IMR-90 (cell line): Measurements from ENCODE around the gene FBXL13. TPM values are rescaled to one million over a fixed set of nuclear protein-coding genes. Genes with fewer than 3 reads are reported as not detected.

Source experiments
- ATAC-seq: fragments of 200-7000 bp; cut with Tn5 transposase; 2 replicates; pipeline ENCODE4 v1.9.1; 2020; ENCODE audit warnings: low read depth, mild to moderate bottlenecking, moderate library complexity
- BruUV-seq: library from RNA; stranded (reverse); fragments of 400-500 nt; replicated peaks from 2 replicates; lab custom pipeline; 2021; lab: Mats Ljungman, UMichigan
- CTCF ChIA-PET: fragments of 300-600 bp; formaldehyde crosslinking; extraction: SDS; loops from one replicate; lab custom pipeline; 2021; ENCODE audit warnings: antibody characterized with exemption; lab: Yijun Ruan, JAX
- POLR2A ChIA-PET: fragments of 300-600 bp; sonication (Branson Sonifier 250); formaldehyde crosslinking; loops from one replicate; lab custom pipeline; 2022; ENCODE audit warnings: antibody characterized with exemption; ENCODE audit not compliant: unreplicated experiment; lab: Charles Lee
- DNase-seq: peaks from one replicate; pipeline ENCODE4 v3.0.0; 2013
- H2AFZ ChIP-seq: replicated peaks from 2 replicates; pipeline ENCODE3; 2013; ENCODE audit warnings: low read length, mild to moderate bottlenecking; ENCODE audit not compliant: poor library complexity
- H2AK5ac ChIP-seq: 2 replicates; pipeline ENCODE4 v1.6.1; 2013; ENCODE audit warnings: low read depth, low read length, inconsistent platforms
- H2AK9ac ChIP-seq: replicated peaks from 2 replicates; pipeline ENCODE3; 2013; ENCODE audit warnings: mild to moderate bottlenecking, low read depth, low read length, moderate library complexity; ENCODE audit not compliant: poor library complexity
- H2BK120ac ChIP-seq: 2 replicates; pipeline ENCODE4 v1.6.1; 2013; ENCODE audit warnings: low read depth, low read length, inconsistent platforms
- H2BK15ac ChIP-seq: 3 replicates; pipeline ENCODE4 v1.6.1; 2013; ENCODE audit warnings: low read depth, low read length, inconsistent platforms
- H2BK20ac ChIP-seq: 2 replicates; pipeline ENCODE4 v1.6.1; 2013; ENCODE audit warnings: low read depth, mild to moderate bottlenecking, inconsistent platforms, low read length, moderate library complexity
- H2BK5ac ChIP-seq: 2 replicates; pipeline ENCODE4 v1.6.1; 2013; ENCODE audit warnings: mild to moderate bottlenecking, low read depth, low read length, inconsistent platforms; ENCODE audit not compliant: poor library complexity, severe bottlenecking
- H3K14ac ChIP-seq: replicated peaks from 2 replicates; pipeline ENCODE4 v1.6.1; 2013; ENCODE audit warnings: low read depth, low read length, inconsistent platforms
- H3K18ac ChIP-seq: 2 replicates; pipeline ENCODE4 v1.6.1; 2013; ENCODE audit warnings: low read depth, low read length, control low read depth
- H3K23ac ChIP-seq: 2 replicates; pipeline ENCODE4 v1.6.1; 2013; ENCODE audit warnings: low read depth, low read length, inconsistent platforms
- H3K27ac ChIP-seq: 2 replicates; pipeline ENCODE4 v1.5.1; 2013; ENCODE audit warnings: mild to moderate bottlenecking, control low read depth, low read length; ENCODE audit not compliant: insufficient read depth
- H3K27me3 ChIP-seq: 2 replicates; pipeline ENCODE4 v1.6.1; 2013; ENCODE audit warnings: low read length; ENCODE audit not compliant: control insufficient read depth, insufficient read depth
- H3K36me3 ChIP-seq: 2 replicates; pipeline ENCODE4 v1.6.1; 2013; ENCODE audit warnings: low read length, mixed read lengths; ENCODE audit not compliant: control insufficient read depth, insufficient read depth
- H3K4ac ChIP-seq: 2 replicates; pipeline ENCODE4 v1.6.1; 2013; ENCODE audit warnings: low read depth, low read length, inconsistent platforms
- H3K4me1 ChIP-seq: 2 replicates; pipeline ENCODE4 v1.6.1; 2013; ENCODE audit warnings: low read length, mixed read lengths; ENCODE audit not compliant: control insufficient read depth, insufficient read depth
- H3K4me2 ChIP-seq: 2 replicates; pipeline ENCODE4 v1.6.1; 2013; ENCODE audit warnings: low read depth, mild to moderate bottlenecking, control low read depth, low read length, moderate library complexity
- H3K4me3 ChIP-seq: 2 replicates; pipeline ENCODE4 v1.5.1; 2013; ENCODE audit warnings: low read depth, mild to moderate bottlenecking, control low read depth, low read length, moderate library complexity; ENCODE audit not compliant: insufficient read depth
- H3K56ac ChIP-seq: 2 replicates; pipeline ENCODE4 v1.6.1; 2013; ENCODE audit warnings: low read length, inconsistent platforms; ENCODE audit not compliant: insufficient read depth; ENCODE audit errors: extremely low read depth
- H3K79me1 ChIP-seq, 2 experiments: 2 replicates each; pipeline ENCODE4 v1.6.1; 2013; ENCODE audit warnings: low read length in 2 of 2, inconsistent platforms in 1 of 2, low read depth in 1 of 2
- H3K9ac ChIP-seq: 2 replicates; pipeline ENCODE4 v1.6.1; 2013; ENCODE audit warnings: low read depth, low read length, control low read depth
- H3K9me1 ChIP-seq: 2 replicates; pipeline ENCODE4 v1.6.1; 2013; ENCODE audit warnings: low read length, inconsistent platforms; ENCODE audit not compliant: insufficient read depth
- H3K9me3 ChIP-seq: 2 replicates; pipeline ENCODE4 v1.6.1; 2013; ENCODE audit warnings: low read length; ENCODE audit not compliant: control insufficient read depth, insufficient read depth
- H4K20me1 ChIP-seq: 2 replicates; pipeline ENCODE4 v1.6.1; 2013; ENCODE audit warnings: low read length, inconsistent platforms; ENCODE audit not compliant: insufficient read depth
- H4K5ac ChIP-seq: 2 replicates; pipeline ENCODE4 v1.6.1; 2013; ENCODE audit warnings: mild to moderate bottlenecking, low read depth, low read length, control low read depth
- H4K8ac ChIP-seq, 2 experiments: 2 replicates each; pipeline ENCODE4 v1.6.1; 2013; ENCODE audit warnings: low read depth in 2 of 2, low read length in 2 of 2, control low read depth in 1 of 2, inconsistent platforms in 1 of 2
- H4K91ac ChIP-seq: 2 replicates; pipeline ENCODE4 v1.6.1; 2013; ENCODE audit warnings: low read depth, low read length, inconsistent platforms; ENCODE audit not compliant: insufficient read depth
- BHLHE40 ChIP-seq: fragments of 150-350 bp; IDR thresholded peaks from 2 replicates; pipeline ENCODE4 v1.6.1; 2016; ENCODE audit warnings: mild to moderate bottlenecking, low read depth, low read length
- CEBPB ChIP-seq: IDR thresholded peaks from 2 replicates; pipeline ENCODE4 v1.6.1; 2012; ENCODE audit warnings: low read depth, low read length, improper control_type of control experiment
- CHD1 ChIP-seq: IDR thresholded peaks from 2 replicates; pipeline ENCODE4 v1.6.1; 2012; ENCODE audit warnings: low read depth, low read length, improper control_type of control experiment
- ELK1 ChIP-seq: fragments of 150-350 bp; IDR thresholded peaks from 2 replicates; pipeline ENCODE4 v1.6.1; 2016; ENCODE audit warnings: low read depth, mild to moderate bottlenecking, low read length, moderate library complexity, borderline replicate concordance
- FOS ChIP-seq: fragments of 150-350 bp; IDR thresholded peaks from 2 replicates; pipeline ENCODE4 v1.6.1; 2016; ENCODE audit warnings: low read depth, low read length
- MAFK ChIP-seq: IDR thresholded peaks from 2 replicates; pipeline ENCODE4 v1.6.1; 2012; ENCODE audit warnings: low read depth, low read length, improper control_type of control experiment
- MAZ ChIP-seq: IDR thresholded peaks from 2 replicates; pipeline ENCODE4 v1.6.1; 2012; ENCODE audit warnings: low read depth, mild to moderate bottlenecking, low read length, improper control_type of control experiment, moderate library complexity, borderline replicate concordance
- MXI1 ChIP-seq: IDR thresholded peaks from 2 replicates; pipeline ENCODE4 v1.6.1; 2012; ENCODE audit warnings: low read depth, mild to moderate bottlenecking, low read length, moderate library complexity, borderline replicate concordance
- NFE2L2 ChIP-seq: fragments of 150-350 bp; IDR thresholded peaks from 2 replicates; pipeline ENCODE4 v1.6.1; 2016; ENCODE audit warnings: low read depth, mild to moderate bottlenecking, low read length
- POLR2A ChIP-seq: IDR thresholded peaks from 2 replicates; pipeline ENCODE4 v1.6.1; 2012; ENCODE audit warnings: mild to moderate bottlenecking, low read depth, low read length
- RAD21 ChIP-seq: IDR thresholded peaks from 2 replicates; pipeline ENCODE4 v1.6.1; 2012; ENCODE audit warnings: low read length, improper control_type of control experiment
- RCOR1 ChIP-seq: IDR thresholded peaks from 2 replicates; pipeline ENCODE4 v1.6.1; 2012; ENCODE audit warnings: mild to moderate bottlenecking, low read length, improper control_type of control experiment; ENCODE audit not compliant: insufficient replicate concordance
- RFX5 ChIP-seq: IDR thresholded peaks from 2 replicates; pipeline ENCODE4 v1.8.0; 2012; ENCODE audit warnings: low read depth, mild to moderate bottlenecking, low read length, moderate library complexity
- SMC3 ChIP-seq: fragments of 150-350 bp; IDR thresholded peaks from 2 replicates; pipeline ENCODE4 v1.6.1; 2016; ENCODE audit warnings: low read depth, mild to moderate bottlenecking, antibody characterized with exemption, low read length, moderate library complexity
- USF2 ChIP-seq: fragments of 150-350 bp; IDR thresholded peaks from 2 replicates; pipeline ENCODE4 v1.6.1; 2017; ENCODE audit warnings: mild to moderate bottlenecking, antibody characterized with exemption, low read length, low read depth
- WGBS, 2 experiments: methylation state at CpG; one replicate each; pipeline versions ENCODE4 v1.1.5 to v1.1.7; 2013; ENCODE audit warnings: missing lambda C conversion rate in 2 of 2; ENCODE audit not compliant: insufficient read length in 1 of 2; ENCODE audit errors: extremely low coverage in 2 of 2; 5-methylcytosine and 5-hydroxymethylcytosine counted together
- dilution Hi-C: fragments of 300-500 bp; cut with HindIII; formaldehyde crosslinking; loops from one replicate; pipeline ENCODE4 v1.14.3; 2018; ENCODE audit warnings: low sequenced_read_pairs; ENCODE audit not compliant: unreplicated experiment
- in situ Hi-C: fragments of 300-500 bp; cut with MboI; formaldehyde crosslinking; loops from 3 replicates; pipeline ENCODE4 v1.14.3; 2019; ENCODE audit warnings: low sequenced_read_pairs, inconsistent platforms, mixed read lengths
- intact Hi-C: fragments of 100-400 bp; cut with micrococcal nuclease; formaldehyde crosslinking; loops from 2 replicates; pipeline ENCODE4 v1.10.0; 2022
- polyA plus RNA-seq, 3 experiments: library from polyadenylated mRNA; depleted of rRNA; stranded (reverse); fragments of >200 nt; gene quantifications; 2 replicates each; pipeline ENCODE4 v1.2.3, GENCODE V29; 2012; ENCODE audit warnings: low replicate concordance in 1 of 3
- total RNA-seq: library from RNA; depleted of rRNA; stranded (reverse); fragments of >200 nt; gene quantifications from 2 replicates; pipeline ENCODE4 v1.2.3, GENCODE V29; 2012
- TF ChIP-seq, protein P1 (sequence below): conservative IDR thresholded peaks from 2 replicates; pipeline ENCODE4 v1.5.1; 2012; ENCODE audit warnings: mild to moderate bottlenecking, low read depth, low read length, improper control_type of control experiment

Gene FBXL13
- total and polyA plus RNA-seq, 2 of the 4 experiments (the other 2 are of a cell fraction) = 0.24 to 0.36 TPM

DNA sequence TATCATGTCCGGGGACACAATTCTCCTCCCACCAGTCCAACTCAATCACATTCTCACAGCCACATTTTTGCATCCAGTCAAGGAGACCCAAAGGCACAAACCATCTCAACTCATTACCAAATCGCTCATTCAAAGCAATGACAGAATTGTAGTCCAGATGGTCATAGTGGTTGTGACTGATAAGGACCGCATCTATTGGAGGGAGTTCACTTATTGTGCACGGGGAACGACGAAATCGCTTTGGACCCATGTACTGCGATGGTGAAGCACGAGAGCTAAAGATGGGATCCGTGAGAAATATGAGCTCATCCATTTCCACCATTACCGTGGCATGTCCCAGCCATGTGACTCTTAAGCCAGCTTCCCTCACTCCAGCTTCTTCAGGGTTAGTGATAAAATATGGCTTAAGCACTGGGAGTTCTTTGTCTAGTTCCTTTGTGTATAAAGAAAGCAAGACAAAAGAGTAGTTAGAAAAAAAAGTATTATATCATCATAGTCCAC lies 45.2 kb upstream of the FBXL13 start:
- Histone ChIP-seq H3K36me3 (peaks cover 9% of the 10 kb centered on the region), H4K91ac (no peak overlapping the region), H3K27ac (no peak overlapping the region), H3K18ac (no peak overlapping the region), H3K9me1 (0 out of 2 replicates have a peak, but pooled peaks cover 7% of the 10 kb centered on the region), H3K4me1 (no peaks in the 10 kb centered on the region), H2AK5ac (no peak overlapping the region), H3K23ac (no peak overlapping the region), H4K8ac (no peak overlapping the region), H2BK20ac (no peak overlapping the region), H3K79me1 (no peaks in the 10 kb centered on the region), H2BK120ac (no peak overlapping the region), H3K14ac (no peak overlapping the region), H2BK15ac (no peak overlapping the region), H3K9me3 (no peaks in the 10 kb centered on the region), H4K5ac (no peak overlapping the region), H3K4ac (no peak overlapping the region), H2AFZ (no peak overlapping the region), H3K27me3 (no peaks in the 10 kb centered on the region), H4K20me1 (no peaks in the 10 kb centered on the region), H3K4me3 (no peak overlapping the region), H3K56ac (no peak overlapping the region), H2AK9ac (no peak overlapping the region), H3K4me2 (no peak overlapping the region), H2BK5ac (no peak overlapping the region), H3K9ac (no peak overlapping the region)
- in situ Hi-C loops (no loop called here), intact Hi-C loops (loop anchor here (10.0 kb wide), 1 partner anchor 175 kb away; the partner anchor contains the start of gene PMPCB), dilution Hi-C loops (no loop called here)
- CTCF ChIA-PET = no interaction called here
- DNase-seq = no peak
- TF ChIP-seq, protein P1, sequence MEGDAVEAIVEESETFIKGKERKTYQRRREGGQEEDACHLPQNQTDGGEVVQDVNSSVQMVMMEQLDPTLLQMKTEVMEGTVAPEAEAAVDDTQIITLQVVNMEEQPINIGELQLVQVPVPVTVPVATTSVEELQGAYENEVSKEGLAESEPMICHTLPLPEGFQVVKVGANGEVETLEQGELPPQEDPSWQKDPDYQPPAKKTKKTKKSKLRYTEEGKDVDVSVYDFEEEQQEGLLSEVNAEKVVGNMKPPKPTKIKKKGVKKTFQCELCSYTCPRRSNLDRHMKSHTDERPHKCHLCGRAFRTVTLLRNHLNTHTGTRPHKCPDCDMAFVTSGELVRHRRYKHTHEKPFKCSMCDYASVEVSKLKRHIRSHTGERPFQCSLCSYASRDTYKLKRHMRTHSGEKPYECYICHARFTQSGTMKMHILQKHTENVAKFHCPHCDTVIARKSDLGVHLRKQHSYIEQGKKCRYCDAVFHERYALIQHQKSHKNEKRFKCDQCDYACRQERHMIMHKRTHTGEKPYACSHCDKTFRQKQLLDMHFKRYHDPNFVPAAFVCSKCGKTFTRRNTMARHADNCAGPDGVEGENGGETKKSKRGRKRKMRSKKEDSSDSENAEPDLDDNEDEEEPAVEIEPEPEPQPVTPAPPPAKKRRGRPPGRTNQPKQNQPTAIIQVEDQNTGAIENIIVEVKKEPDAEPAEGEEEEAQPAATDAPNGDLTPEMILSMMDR = no peak
- TF ChIP-seq RFX5 (no peak), FOS (no peak), RAD21 (no peak), CHD1 (no peak), NFE2L2 (no peak), RCOR1 (no peak), POLR2A (no peak), ELK1 (no peak), CEBPB (no peak), BHLHE40 (no peak), SMC3 (no peak), USF2 (no peak), MAZ (no peak), MXI1 (no peak), MAFK (no peak)
- ATAC-seq = no peak
- BruUV-seq = no TSS peak
- POLR2A ChIA-PET = interaction anchor here (0.6 kb wide), 2 partner anchors 23 kb away, joined by 3 to 9 read pairs; no protein-coding TSS in a partner anchor
- WGBS, 2 experiments = no CpG with 5 or more reads among the region's 11 CpGs
